ENCODE data around the gene ANKS1A. TPM values are rescaled to one million over a fixed set of nuclear protein-coding genes. Genes with fewer than 3 reads are reported as not detected.

The ANKS1A gene
- polyA plus RNA-seq, 1 of the 3 experiments (the other 2 are of a cell fraction), result 7.6 TPM

DNA sequence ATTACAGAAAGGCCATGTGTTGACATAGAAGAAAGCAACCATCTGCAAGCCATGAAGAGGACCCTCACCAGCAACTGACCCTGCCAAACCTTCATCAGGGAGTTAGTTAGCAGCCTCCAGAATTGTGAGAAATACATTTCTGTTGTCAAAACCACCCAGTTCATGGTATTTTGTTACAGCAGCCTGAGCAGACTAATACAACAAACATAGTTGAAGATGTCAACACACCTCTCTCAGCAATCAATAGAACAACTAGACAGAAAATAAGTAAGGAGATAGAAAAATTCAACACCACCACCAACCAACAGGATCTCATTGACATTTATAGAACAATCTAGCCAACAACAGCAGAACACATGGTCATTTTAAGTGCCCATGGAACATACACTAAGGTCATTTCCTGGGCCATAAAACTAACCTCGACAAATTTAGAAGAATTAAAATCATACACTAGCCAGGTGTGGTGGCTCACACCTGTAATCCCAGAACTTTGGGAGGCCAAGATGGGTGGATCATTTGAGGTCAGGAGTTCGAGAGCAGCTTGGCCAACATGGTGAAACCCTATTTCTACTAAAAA, 219.3 kb downstream of the ANKS1A start:
- 53% methylated on average over 2 of the region's 2 CpGs for WGBS (ENCODE audit: low lambda C conversion rate)
- CTCF ChIA-PET, result interaction anchor here (0.6 to 1.0 kb wide), 2 partner anchors 31 to 780 kb away, joined by 3 read pairs; no protein-coding TSS in a partner anchor

More for the DNA sequence above, 219.3 kb downstream of the ANKS1A start:
- no peak overlapping the region for H3K9ac ChIP-seq
- TF ChIP-seq RAD21 (IDR thresholded peaks at IDR 0.05; ENCODE audit: low read length) (no peak), SIN3A (IDR thresholded peaks at IDR 0.05; ENCODE audit: borderline replicate concordance, low read depth, low read length) (no peak), FOXM1 (IDR thresholded peaks at IDR 0.05; ENCODE audit: low read depth) (no peak), YY1 (IDR thresholded peaks at IDR 0.05; ENCODE audit: low read depth) (no peak), EZH2phosphoT487 (IDR thresholded peaks at IDR 0.05; ENCODE audit: borderline replicate concordance, low read depth) (no peak), FOXJ3 (CRISPR knock-in tag; IDR thresholded peaks at IDR 0.05) (no peak), NFIC (IDR thresholded peaks at IDR 0.05; ENCODE audit: borderline replicate concordance) (no peak), NRF1 (IDR thresholded peaks at IDR 0.05; ENCODE audit: low read depth, low read length) (no peak), MXI1 (IDR thresholded peaks at IDR 0.05; ENCODE audit: low read depth, low read length) (no peak), TEAD4 (IDR thresholded peaks at IDR 0.05; ENCODE audit: borderline replicate concordance, insufficient read depth) (no peak), JUND (IDR thresholded peaks at IDR 0.05) (no peak), POLR2AphosphoS5 (IDR thresholded peaks at IDR 0.05; ENCODE audit: low read depth, low read length) (no peak), FOSL2 (IDR thresholded peaks at IDR 0.05; ENCODE audit: borderline replicate concordance, low read depth) (no peak), TCF12 (IDR thresholded peaks at IDR 0.05) (no peak), RCOR1 (IDR thresholded peaks at IDR 0.05; ENCODE audit: low read length) (no peak), GABPA (IDR thresholded peaks at IDR 0.05; ENCODE audit: low read depth) (no peak)
- TF ChIP-seq, protein P1, sequence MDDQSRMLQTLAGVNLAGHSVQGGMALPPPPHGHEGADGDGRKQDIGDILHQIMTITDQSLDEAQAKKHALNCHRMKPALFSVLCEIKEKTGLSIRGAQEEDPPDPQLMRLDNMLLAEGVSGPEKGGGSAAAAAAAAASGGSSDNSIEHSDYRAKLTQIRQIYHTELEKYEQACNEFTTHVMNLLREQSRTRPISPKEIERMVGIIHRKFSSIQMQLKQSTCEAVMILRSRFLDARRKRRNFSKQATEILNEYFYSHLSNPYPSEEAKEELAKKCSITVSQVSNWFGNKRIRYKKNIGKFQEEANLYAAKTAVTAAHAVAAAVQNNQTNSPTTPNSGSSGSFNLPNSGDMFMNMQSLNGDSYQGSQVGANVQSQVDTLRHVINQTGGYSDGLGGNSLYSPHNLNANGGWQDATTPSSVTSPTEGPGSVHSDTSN (IDR thresholded peaks at IDR 0.05), result no peak
- TF ChIP-seq, protein P2, sequence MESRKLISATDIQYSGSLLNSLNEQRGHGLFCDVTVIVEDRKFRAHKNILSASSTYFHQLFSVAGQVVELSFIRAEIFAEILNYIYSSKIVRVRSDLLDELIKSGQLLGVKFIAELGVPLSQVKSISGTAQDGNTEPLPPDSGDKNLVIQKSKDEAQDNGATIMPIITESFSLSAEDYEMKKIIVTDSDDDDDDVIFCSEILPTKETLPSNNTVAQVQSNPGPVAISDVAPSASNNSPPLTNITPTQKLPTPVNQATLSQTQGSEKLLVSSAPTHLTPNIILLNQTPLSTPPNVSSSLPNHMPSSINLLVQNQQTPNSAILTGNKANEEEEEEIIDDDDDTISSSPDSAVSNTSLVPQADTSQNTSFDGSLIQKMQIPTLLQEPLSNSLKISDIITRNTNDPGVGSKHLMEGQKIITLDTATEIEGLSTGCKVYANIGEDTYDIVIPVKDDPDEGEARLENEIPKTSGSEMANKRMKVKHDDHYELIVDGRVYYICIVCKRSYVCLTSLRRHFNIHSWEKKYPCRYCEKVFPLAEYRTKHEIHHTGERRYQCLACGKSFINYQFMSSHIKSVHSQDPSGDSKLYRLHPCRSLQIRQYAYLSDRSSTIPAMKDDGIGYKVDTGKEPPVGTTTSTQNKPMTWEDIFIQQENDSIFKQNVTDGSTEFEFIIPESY (IDR thresholded peaks at IDR 0.05; ENCODE audit: borderline replicate concordance, low read depth), result no peak
- TF ChIP-seq, protein P3, sequence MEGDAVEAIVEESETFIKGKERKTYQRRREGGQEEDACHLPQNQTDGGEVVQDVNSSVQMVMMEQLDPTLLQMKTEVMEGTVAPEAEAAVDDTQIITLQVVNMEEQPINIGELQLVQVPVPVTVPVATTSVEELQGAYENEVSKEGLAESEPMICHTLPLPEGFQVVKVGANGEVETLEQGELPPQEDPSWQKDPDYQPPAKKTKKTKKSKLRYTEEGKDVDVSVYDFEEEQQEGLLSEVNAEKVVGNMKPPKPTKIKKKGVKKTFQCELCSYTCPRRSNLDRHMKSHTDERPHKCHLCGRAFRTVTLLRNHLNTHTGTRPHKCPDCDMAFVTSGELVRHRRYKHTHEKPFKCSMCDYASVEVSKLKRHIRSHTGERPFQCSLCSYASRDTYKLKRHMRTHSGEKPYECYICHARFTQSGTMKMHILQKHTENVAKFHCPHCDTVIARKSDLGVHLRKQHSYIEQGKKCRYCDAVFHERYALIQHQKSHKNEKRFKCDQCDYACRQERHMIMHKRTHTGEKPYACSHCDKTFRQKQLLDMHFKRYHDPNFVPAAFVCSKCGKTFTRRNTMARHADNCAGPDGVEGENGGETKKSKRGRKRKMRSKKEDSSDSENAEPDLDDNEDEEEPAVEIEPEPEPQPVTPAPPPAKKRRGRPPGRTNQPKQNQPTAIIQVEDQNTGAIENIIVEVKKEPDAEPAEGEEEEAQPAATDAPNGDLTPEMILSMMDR (IDR thresholded peaks at IDR 0.05), result no peak
- H3K36me3 ChIP-seq (replicated peaks in 1 of 2; ENCODE audit: control insufficient read depth in 1 of 2, insufficient read depth in 2 of 2, low read length in 1 of 2), result no peaks in the 10 kb centered on the region
- H4K20me1 ChIP-seq (ENCODE audit: insufficient read depth), result no peaks in the 10 kb centered on the region
- no peak overlapping the region for H3K4me3 ChIP-seq (ENCODE audit: low read depth in 2 of 2, low read length in 1 of 2)
- H3K9me2 ChIP-seq, result no peaks in the 10 kb centered on the region
- no peak for DNase-seq
- no peak overlapping the region for H3K4me2 ChIP-seq
- no peaks in the 10 kb centered on the region for H3K79me2 ChIP-seq (ENCODE audit: insufficient read depth)
- H2AFZ ChIP-seq (ENCODE audit: low read depth), result no peak overlapping the region
- H3F3A ChIP-seq (replicated peaks; ENCODE audit: insufficient read depth), result no peaks in the 10 kb centered on the region
- H3K9me3 ChIP-seq, result 0 out of 2 replicates have a peak, but pooled peaks cover 6% of the 10 kb centered on the region
- POLR2A ChIA-PET, result no interaction called here
- no peaks in the 10 kb centered on the region for H3K27me3 ChIP-seq (ENCODE audit: insufficient read depth)
- no peak overlapping the region for H3K27ac ChIP-seq (ENCODE audit: low read depth in 2 of 2, low read length in 1 of 2)
- no peaks in the 10 kb centered on the region for H3K4me1 ChIP-seq (ENCODE audit: control insufficient read depth in 1 of 2, insufficient read depth in 2 of 2, low read depth in 1 of 2, low read length in 1 of 2)
